Measurements from ENCODE around the gene RFESD.

Gene RFESD

GRCh38 chr5:95620870-95621838, 25.4 kb upstream of the RFESD start:
- TF ChIP-seq, protein P1, sequence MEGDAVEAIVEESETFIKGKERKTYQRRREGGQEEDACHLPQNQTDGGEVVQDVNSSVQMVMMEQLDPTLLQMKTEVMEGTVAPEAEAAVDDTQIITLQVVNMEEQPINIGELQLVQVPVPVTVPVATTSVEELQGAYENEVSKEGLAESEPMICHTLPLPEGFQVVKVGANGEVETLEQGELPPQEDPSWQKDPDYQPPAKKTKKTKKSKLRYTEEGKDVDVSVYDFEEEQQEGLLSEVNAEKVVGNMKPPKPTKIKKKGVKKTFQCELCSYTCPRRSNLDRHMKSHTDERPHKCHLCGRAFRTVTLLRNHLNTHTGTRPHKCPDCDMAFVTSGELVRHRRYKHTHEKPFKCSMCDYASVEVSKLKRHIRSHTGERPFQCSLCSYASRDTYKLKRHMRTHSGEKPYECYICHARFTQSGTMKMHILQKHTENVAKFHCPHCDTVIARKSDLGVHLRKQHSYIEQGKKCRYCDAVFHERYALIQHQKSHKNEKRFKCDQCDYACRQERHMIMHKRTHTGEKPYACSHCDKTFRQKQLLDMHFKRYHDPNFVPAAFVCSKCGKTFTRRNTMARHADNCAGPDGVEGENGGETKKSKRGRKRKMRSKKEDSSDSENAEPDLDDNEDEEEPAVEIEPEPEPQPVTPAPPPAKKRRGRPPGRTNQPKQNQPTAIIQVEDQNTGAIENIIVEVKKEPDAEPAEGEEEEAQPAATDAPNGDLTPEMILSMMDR (IDR thresholded peaks at IDR 0.05), result no peak

- TF ChIP-seq, protein P1 (IDR thresholded peaks at IDR 0.05), result no peak
Measured at GRCh38 chr5:95621839-95622629, 24.5 kb upstream of the RFESD start.

DNA sequence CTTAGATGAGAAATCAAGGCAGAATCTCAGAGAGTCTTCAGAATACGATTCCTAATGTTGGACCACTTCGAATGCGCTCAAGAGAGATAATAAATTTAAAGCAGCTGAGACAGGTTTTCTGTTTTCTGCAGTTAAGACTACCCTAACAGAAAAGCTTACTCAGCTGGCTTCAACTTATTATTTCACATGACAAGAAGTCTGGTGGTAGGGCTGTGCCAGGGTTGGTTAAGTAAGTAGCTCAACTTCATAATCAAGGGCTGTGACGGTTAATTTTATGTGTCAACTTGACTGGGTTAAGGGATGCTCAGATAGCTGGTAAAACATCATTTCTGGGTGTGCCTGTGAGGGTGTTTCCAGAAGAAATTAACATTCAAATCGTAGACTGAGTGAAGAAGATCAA, 22.9 kb upstream of the RFESD start:
- TF ChIP-seq, protein P1 (IDR thresholded peaks at IDR 0.05), result no peak

- TF ChIP-seq, protein P1 (IDR thresholded peaks at IDR 0.05), result no peak
Measured at GRCh38 chr5:95624368-95624767, 22.2 kb upstream of the RFESD start.

- TF ChIP-seq, protein P1 (IDR thresholded peaks at IDR 0.05), result no peak
Measured at GRCh38 chr5:95626701-95627100, 19.9 kb upstream of the RFESD start.

- TF ChIP-seq, protein P1 (IDR thresholded peaks at IDR 0.05), result no peak
Measured at GRCh38 chr5:95627971-95628810, 18.4 kb upstream of the RFESD start.

DNA sequence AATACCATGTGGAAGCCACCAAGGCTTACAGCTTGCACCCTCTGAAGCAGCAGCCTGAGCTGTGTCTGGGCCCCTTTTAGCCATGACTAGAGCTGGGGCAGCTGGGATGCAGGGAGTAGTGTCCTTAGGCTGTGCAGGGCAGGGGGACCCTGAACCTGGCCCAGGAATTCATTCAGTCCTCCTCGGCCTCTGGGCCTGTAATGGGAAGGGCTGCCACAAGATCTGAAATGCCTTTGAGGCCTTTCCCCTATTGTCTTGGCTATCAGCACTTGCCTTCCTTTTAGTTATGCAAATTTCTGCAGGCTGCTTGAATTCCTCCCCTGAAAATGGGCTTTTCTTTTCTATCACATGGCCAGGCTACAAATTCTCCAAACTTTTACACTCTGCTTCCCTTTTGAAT, 17.6 kb upstream of the RFESD start:
- TF ChIP-seq, protein P1 (IDR thresholded peaks at IDR 0.05), result no peak

Measured in LNCAP (cell line).